Natural killer cell (primary cell): ENCODE data around the gene PRKD3. TPM values are rescaled to one million over a fixed set of nuclear protein-coding genes. Genes with fewer than 3 reads are reported as not detected.

Source experiments
- ATAC-seq, 3 donors: fragments of 150-1000 bp in 2 of 3; fragments of 200-7000 bp in 1 of 3; cut with Tn5 transposase; 1 replicate in 1 of 3; 2 replicates in 2 of 3; pipeline ENCODE4 v1.10.0; 2021; ENCODE audit warnings: mild to moderate bottlenecking in 2 of 3, moderate library complexity in 2 of 3
- DNase-seq, 2 donors: peaks; one replicate each; pipeline versions ENCODE4 v3.0.0 to v3.0.0-alpha.2; 2013 to 2021; ENCODE audit warnings: mixed read lengths in 1 of 2
- H3K27ac ChIP-seq: one replicate; pipeline ENCODE4 v1.5.1; 2013; ENCODE audit warnings: mild to moderate bottlenecking, low read length
- H3K27me3 ChIP-seq: one replicate; pipeline ENCODE4 v1.6.1; 2013; ENCODE audit warnings: low read length; ENCODE audit not compliant: control insufficient read depth, insufficient read depth
- H3K36me3 ChIP-seq: one replicate; pipeline ENCODE4 v1.6.1; 2013; ENCODE audit warnings: low read length; ENCODE audit not compliant: control insufficient read depth, insufficient read depth
- H3K4me1 ChIP-seq: one replicate; pipeline ENCODE4 v1.6.1; 2013; ENCODE audit warnings: low read length; ENCODE audit not compliant: control insufficient read depth, insufficient read depth
- H3K4me3 ChIP-seq: one replicate; pipeline ENCODE4 v1.5.1; 2013; ENCODE audit warnings: low read length
- H3K9me3 ChIP-seq: one replicate; pipeline ENCODE4 v1.6.1; 2013; ENCODE audit warnings: low read length; ENCODE audit not compliant: control insufficient read depth, insufficient read depth
- H3K27ac Mint-ChIP-seq, 2 donors: one replicate each; pipeline ENCODE4 v1.8.0; 2022; ENCODE audit warnings: mild to moderate bottlenecking in 2 of 2, mixed read lengths in 2 of 2, moderate library complexity in 1 of 2
- H3K27me3 Mint-ChIP-seq, 2 donors: one replicate each; pipeline ENCODE4 v1.8.0; 2022; ENCODE audit warnings: low read depth in 2 of 2, mixed read lengths in 2 of 2
- H3K36me3 Mint-ChIP-seq: one replicate; pipeline ENCODE4 v1.8.0; 2022; ENCODE audit warnings: mixed read lengths
- H3K4me1 Mint-ChIP-seq, 2 donors: one replicate each; pipeline ENCODE4 v1.8.0; 2022; ENCODE audit warnings: mixed read lengths in 2 of 2
- H3K4me3 Mint-ChIP-seq: one replicate; pipeline ENCODE4 v1.8.0; 2022; ENCODE audit warnings: mild to moderate bottlenecking, moderate library complexity, mixed read lengths
- H3K9me3 Mint-ChIP-seq, 2 donors: one replicate each; pipeline ENCODE4 v1.8.0; 2022; ENCODE audit warnings: mixed read lengths in 2 of 2
- WGBS: methylation state at CpG from one replicate; pipeline ENCODE4 v1.1.7; 2013; ENCODE audit warnings: missing lambda C conversion rate; ENCODE audit not compliant: insufficient coverage; 5-methylcytosine and 5-hydroxymethylcytosine counted together
- intact Hi-C: fragments of 100-400 bp; cut with micrococcal nuclease; formaldehyde crosslinking; loops from one replicate; pipeline ENCODE4 v1.14.2; 2022
- total RNA-seq, 4 donors: library from RNA; stranded (reverse); fragments of 120-200 nt in 1 of 4; gene quantifications; one replicate each; pipeline versions ENCODE4 v1.2.3 to v1.2.4, GENCODE V29; 2013 to 2022
- TF ChIP-seq, protein P1 (sequence below): fragments of 200-600 bp; IDR thresholded peaks from one replicate; pipeline ENCODE4 v1.8.0; 2022; ENCODE audit warnings: antibody characterized with exemption

The PRKD3 gene
- 10 to 100 TPM; 64.4 to 76.2 (median 65.1) TPM for total RNA-seq
- total RNA-seq (2013), result 77.6 TPM

DNA sequence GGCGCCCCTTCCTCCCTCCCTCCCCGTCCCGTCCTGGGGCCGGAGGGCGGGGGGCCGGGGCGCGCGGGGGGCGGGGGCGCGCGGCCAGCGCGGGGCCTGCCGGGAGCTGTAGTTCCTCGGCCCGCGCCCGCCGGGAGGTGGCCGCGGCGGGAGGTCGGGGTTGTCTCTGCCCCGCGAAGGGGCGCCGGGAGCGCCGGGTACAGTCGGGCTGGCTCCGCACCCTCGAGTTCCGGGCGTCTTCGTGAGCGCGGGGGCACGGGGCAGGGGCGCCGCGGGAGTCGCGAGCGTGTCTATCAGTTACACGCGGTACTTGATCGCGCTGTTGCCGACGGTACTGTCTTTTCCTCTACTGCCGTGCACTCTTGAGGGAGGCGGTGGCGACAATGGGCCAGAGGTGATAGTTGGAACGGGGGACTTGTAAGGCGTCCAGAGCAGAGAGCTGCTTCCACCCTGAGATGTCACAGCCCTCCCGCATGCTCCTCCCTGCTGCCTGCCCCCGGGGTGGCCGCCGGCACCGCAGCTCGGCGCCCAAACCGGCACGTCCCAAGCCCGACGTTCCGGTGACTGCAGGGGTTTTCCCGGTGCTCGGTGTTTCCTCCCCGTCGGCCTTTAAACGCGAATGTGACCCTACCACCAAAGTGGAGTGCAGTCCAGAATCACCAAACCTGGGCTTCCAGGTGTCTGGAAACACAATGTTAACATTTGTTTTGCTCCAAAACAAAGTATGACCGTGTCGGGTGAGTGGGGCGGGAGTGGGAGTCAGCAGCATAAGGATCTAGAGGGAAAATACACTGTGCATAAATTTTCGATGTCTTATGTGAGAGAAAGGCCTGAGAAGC lies at the start of gene PRKD3:
PRKD3 (minus strand) TSS at position 48 of the 839 bp plus-strand sequence. CDS start 8,309 bp downstream, outside the sequence.
- Histone ChIP-seq H3K9me3 (no peaks in the 10 kb centered on the region), H3K36me3 (no peaks in the 10 kb centered on the region), H3K27me3 (peaks cover 3% of the 10 kb centered on the region), H3K27ac (peak within 1 kb of the TSS; percentile 86), H3K4me1 (peaks cover 20% of the 10 kb centered on the region), H3K4me3 (peak within 1 kb of the TSS; percentile 82)
- Mint-ChIP-seq H3K27me3 (peaks cover 10 to 19% of the 10 kb centered on the region in 2 donors), H3K27ac (peak within 1 kb of the TSS; percentile 96), H3K36me3 (no peaks in the 10 kb centered on the region), H3K4me1 (peaks cover 28 to 32% of the 10 kb centered on the region in 2 donors), H3K4me3 (peak within 1 kb of the TSS; percentile 97), H3K9me3 (no peaks in the 10 kb centered on the region)
- WGBS, result 2% methylated on average over 79 of the region's 79 CpGs
- intact Hi-C loops, result loop anchor here (2.0 kb wide), 2 partner anchors 66 to 94 kb away; partner anchors contain the start of genes CEBPZ and NDUFAF7
- ATAC-seq (peak; percentile 63 to 83 (median 76)), DNase-seq (peak; percentile 69 to 75)
- TF ChIP-seq, protein P1, sequence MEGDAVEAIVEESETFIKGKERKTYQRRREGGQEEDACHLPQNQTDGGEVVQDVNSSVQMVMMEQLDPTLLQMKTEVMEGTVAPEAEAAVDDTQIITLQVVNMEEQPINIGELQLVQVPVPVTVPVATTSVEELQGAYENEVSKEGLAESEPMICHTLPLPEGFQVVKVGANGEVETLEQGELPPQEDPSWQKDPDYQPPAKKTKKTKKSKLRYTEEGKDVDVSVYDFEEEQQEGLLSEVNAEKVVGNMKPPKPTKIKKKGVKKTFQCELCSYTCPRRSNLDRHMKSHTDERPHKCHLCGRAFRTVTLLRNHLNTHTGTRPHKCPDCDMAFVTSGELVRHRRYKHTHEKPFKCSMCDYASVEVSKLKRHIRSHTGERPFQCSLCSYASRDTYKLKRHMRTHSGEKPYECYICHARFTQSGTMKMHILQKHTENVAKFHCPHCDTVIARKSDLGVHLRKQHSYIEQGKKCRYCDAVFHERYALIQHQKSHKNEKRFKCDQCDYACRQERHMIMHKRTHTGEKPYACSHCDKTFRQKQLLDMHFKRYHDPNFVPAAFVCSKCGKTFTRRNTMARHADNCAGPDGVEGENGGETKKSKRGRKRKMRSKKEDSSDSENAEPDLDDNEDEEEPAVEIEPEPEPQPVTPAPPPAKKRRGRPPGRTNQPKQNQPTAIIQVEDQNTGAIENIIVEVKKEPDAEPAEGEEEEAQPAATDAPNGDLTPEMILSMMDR, result no peak

DNA sequence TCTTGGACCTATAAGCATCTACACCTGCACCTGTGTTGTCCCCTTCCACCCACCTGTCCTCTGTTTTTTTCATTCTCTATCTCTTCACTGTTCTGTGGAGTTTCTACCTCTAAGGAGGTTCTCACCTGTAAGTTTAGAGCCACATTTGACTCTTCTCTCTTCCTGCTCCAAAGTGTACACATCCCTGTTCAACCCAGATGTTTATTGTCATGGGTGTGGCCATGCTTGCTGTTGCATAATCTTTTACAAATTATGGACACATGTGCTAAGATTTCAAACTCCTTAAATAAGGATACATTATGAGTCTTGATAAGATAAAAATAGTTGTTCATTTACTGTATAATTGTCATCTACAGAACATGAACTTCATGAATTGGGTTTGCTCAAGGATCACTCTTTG lies 47.4 kb upstream of the PRKD3 start:
- peaks cover 15 to 29% of the 10 kb centered on the region in 2 donors for H3K27me3 Mint-ChIP-seq
- DNase-seq (no peak), ATAC-seq (no peak)

DNA sequence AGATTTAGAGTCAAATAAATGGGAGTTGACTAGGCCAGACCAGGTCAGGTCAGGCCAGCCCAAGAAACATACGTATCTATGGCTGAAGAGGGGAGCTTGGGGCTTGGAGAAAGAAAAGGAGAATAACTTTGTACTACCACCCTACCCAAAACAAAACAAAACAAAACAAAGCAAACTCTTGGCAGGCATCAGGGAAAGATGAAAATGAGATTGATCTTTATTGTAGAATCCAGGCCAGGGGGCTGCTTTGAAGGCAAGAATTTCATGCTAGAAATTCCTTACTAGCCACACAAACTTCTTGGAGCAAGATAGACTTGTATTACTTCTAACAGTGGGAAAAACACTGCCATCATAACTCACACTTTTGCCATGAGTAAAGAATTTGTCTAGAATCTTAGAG lies 46.0 kb upstream of the PRKD3 start:
- intact Hi-C loops, result no loop called here
- peaks cover 17% of the 10 kb centered on the region for H3K4me1 ChIP-seq
- H3K27ac Mint-ChIP-seq, result no peak overlapping the region
- peaks cover 16% of the 10 kb centered on the region for H3K27me3 ChIP-seq
- TF ChIP-seq, protein P1, result no peak
- no peaks in the 10 kb centered on the region for H3K36me3 ChIP-seq
- peaks cover 11 to 15% of the 10 kb centered on the region in 2 donors for H3K27me3 Mint-ChIP-seq
- ATAC-seq (no peak), DNase-seq (no peak)
- H3K27ac ChIP-seq, result no peak overlapping the region
- no peak overlapping the region for H3K4me3 Mint-ChIP-seq
- no peak overlapping the region for H3K4me3 ChIP-seq
- WGBS, result no CpG with 5 or more reads among the region's 1 CpG
- H3K36me3 Mint-ChIP-seq, result no peaks in the 10 kb centered on the region
- peaks cover 0 to 5% of the 10 kb centered on the region in 2 donors for H3K4me1 Mint-ChIP-seq
- no peaks in the 10 kb centered on the region for H3K9me3 ChIP-seq
- no peaks in the 10 kb centered on the region for H3K9me3 Mint-ChIP-seq

More for the DNA sequence above, 47.4 kb upstream of the PRKD3 start:
- H3K4me3 ChIP-seq, result no peak overlapping the region
- Mint-ChIP-seq H3K27ac (no peak overlapping the region), H3K4me1 (peaks cover 11 to 14% of the 10 kb centered on the region in 2 donors), H3K4me3 (no peak overlapping the region), H3K9me3 (no peaks in the 10 kb centered on the region), H3K36me3 (no peaks in the 10 kb centered on the region)
- H3K36me3 ChIP-seq, result no peaks in the 10 kb centered on the region
- no peak overlapping the region for H3K27ac ChIP-seq
- H3K4me1 ChIP-seq, result peaks cover 18% of the 10 kb centered on the region
- TF ChIP-seq, protein P1, result no peak
- H3K9me3 ChIP-seq, result no peaks in the 10 kb centered on the region
- peaks cover 20% of the 10 kb centered on the region for H3K27me3 ChIP-seq
- intact Hi-C loops, result no loop called here
